Muscle layer of duodenum (tissue), 2 donors: Measurements from ENCODE around the gene B3GNT9.
A peak's percentile ranks its signal among the peaks of the same experiment; 100 is the strongest.

Experiments used
- H3K27ac ChIP-seq: one replicate; pipeline ENCODE4 v1.7.0; 2013; ENCODE audit warnings: mild to moderate bottlenecking, low read length
- H3K27me3 ChIP-seq: one replicate; pipeline ENCODE4 v1.7.0; 2013; ENCODE audit warnings: low read depth, mild to moderate bottlenecking, control low read depth, low read length
- H3K36me3 ChIP-seq, 2 donors: one replicate each; pipeline ENCODE4 v1.7.0; 2013; ENCODE audit warnings: low read length in 2 of 2, control low read depth in 1 of 2, mild to moderate bottlenecking in 1 of 2; ENCODE audit not compliant: insufficient read depth in 2 of 2, control insufficient read depth in 1 of 2
- H3K4me1 ChIP-seq, 2 donors: one replicate each; pipeline ENCODE4 v1.7.0; 2013; ENCODE audit warnings: low read length in 2 of 2, mild to moderate bottlenecking in 2 of 2, control low read depth in 1 of 2, moderate library complexity in 1 of 2; ENCODE audit not compliant: insufficient read depth in 2 of 2, control insufficient read depth in 1 of 2
- H3K4me3 ChIP-seq, 2 donors: one replicate each; pipeline ENCODE4 v1.7.0; 2013; ENCODE audit warnings: low read length in 2 of 2, low read depth in 1 of 2, mild to moderate bottlenecking in 1 of 2
- H3K9me3 ChIP-seq, 2 donors: one replicate each; pipeline ENCODE4 v1.7.0; 2013; ENCODE audit warnings: low read length in 2 of 2, control low read depth in 1 of 2, mild to moderate bottlenecking in 1 of 2; ENCODE audit not compliant: control insufficient read depth in 1 of 2
- donor health status: healthy.

The B3GNT9 gene

DNA sequence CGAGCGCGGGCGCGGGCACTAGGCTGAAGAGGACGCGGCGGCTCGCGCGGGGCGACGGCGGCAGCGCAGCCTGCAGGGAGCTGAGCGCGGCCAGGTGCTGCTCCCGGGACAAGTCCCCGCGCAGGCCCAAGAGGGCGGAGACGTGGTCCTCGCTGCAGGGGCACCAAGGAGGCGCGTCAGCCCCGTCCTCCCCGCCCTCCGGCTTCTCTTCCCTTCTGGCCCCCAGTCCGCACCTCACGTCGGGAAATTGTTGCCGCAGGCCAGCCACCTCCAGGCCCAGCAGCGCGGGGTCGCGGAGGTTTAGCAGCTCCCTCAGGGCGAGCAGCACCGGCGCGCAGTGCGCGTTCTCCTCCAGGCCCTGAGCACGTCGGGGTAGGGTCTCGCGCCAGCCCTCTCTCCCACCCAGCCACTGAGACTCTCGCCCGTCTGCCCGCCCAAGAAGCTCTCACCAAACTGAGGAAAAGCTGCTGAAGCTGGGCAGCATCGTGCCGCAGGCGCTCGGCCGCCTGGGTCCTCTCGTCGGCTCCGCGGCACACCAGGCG, 33.7 kb upstream of the B3GNT9 start:
- no peak overlapping the region for H3K27ac ChIP-seq
- H3K27me3 ChIP-seq: no peaks in the 10 kb centered on the region
- H3K4me3 ChIP-seq: peak overlapping the region; percentile 53 to 85
- peaks cover 9 to 32% of the 10 kb centered on the region in 2 donors for H3K4me1 ChIP-seq
- no peaks in the 10 kb centered on the region for H3K9me3 ChIP-seq
- no peaks in the 10 kb centered on the region for H3K36me3 ChIP-seq

DNA sequence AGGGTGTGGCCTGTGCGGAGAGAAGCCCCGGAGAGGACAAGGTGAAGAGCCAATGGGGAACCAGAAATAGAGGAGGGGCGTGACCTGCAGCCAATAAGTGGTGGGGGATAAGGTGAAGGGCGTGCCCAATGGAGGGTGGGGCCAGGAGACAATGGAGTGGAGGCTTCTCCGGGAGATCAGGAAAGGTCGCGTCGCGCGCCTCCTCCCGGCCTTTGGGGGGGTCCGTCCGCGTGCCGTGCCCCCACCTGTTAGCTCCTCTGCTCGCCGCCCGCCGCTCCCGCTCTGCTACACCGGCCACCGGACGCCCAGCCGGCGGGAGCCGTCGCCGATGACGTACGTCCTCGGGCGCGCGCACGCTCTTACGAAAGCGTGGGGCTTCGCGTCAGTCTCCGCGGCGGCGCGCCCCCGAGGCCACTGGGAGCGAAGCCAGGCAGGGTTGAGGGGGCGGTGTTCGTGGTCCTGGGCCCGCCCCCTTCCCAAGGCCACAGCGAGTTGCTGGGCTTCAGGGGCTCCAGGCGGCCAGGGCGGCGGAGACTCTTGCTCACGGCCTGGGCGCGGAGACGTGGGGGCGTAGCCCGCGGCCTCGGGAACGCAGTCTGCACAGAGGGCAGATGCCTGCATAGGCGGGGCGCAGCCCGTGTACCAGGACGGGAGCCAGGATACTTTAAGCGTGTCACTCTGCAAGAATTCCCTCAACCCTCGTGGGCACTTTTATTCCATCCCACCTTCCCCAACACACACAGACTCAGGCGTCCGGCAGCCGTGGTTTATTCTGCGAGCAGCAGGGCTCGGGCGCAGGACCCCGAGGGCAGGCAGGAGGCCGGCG, 33.0 kb upstream of the B3GNT9 start, which contains the start of gene MATCAP1:
MATCAP1 (minus strand) TSS at position 337 of the 826 bp plus-strand sequence. CDS start 3,353 bp downstream, outside the sequence.
- Histone ChIP-seq H3K27ac (peak within 1 kb of the TSS; percentile 79), H3K9me3 (no peaks in the 10 kb centered on the region), H3K27me3 (no peaks in the 10 kb centered on the region), H3K4me1 (peaks cover 9 to 32% of the 10 kb centered on the region in 2 donors), H3K4me3 (peak within 1 kb of the TSS; percentile 53 to 85), H3K36me3 (no peaks in the 10 kb centered on the region)

DNA sequence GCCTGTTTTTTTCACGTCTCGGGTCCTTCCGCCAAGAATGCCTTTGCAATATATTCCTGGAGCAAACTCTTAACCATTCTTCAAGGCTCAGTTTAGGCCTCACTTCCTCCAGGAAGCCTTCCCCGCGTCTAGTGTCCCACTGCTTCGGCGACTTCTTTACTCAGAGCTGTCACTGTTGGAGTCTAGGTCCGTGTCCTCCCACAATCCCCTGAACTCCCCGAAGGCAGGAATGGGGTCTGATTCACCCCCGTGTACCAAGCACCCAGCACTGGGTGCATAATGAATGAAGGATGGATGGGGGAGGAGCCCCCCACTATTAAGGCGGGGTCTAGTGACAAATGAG, 32.5 kb upstream of the B3GNT9 start:
- peak overlapping the region; percentile 79 for H3K27ac ChIP-seq
- no peaks in the 10 kb centered on the region for H3K9me3 ChIP-seq
- H3K4me3 ChIP-seq: peak overlapping the region; percentile 53 to 85

DNA sequence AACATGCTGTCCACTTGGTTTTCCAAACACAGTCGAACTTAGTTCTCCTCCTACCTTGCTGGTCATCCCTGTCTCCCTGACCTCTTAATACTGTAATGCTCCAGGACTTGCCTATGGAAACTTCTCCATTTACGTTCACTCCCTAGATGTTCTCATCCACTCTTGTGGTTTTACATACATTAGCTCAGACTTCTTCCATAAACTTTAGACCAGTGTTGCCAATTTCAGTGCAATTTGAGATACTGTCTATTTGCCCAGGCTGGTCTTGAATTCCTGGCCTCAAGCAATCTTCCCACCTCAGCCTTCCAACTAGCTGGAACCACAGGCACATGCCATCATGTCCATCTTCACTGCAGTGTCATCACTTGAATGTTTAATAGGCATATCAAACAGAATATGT, 31.5 kb upstream of the B3GNT9 start:
- H3K27ac ChIP-seq: no peak overlapping the region
- peaks cover 9 to 47% of the 10 kb centered on the region in 2 donors for H3K4me1 ChIP-seq
- H3K9me3 ChIP-seq: no peaks in the 10 kb centered on the region
- H3K36me3 ChIP-seq: no peaks in the 10 kb centered on the region
- no peaks in the 10 kb centered on the region for H3K27me3 ChIP-seq
- H3K4me3 ChIP-seq: no peak overlapping the region

More for the DNA sequence above, 32.5 kb upstream of the B3GNT9 start:
- peaks cover 9 to 38% of the 10 kb centered on the region in 2 donors for H3K4me1 ChIP-seq
- H3K27me3 ChIP-seq: no peaks in the 10 kb centered on the region
- no peaks in the 10 kb centered on the region for H3K36me3 ChIP-seq

DNA sequence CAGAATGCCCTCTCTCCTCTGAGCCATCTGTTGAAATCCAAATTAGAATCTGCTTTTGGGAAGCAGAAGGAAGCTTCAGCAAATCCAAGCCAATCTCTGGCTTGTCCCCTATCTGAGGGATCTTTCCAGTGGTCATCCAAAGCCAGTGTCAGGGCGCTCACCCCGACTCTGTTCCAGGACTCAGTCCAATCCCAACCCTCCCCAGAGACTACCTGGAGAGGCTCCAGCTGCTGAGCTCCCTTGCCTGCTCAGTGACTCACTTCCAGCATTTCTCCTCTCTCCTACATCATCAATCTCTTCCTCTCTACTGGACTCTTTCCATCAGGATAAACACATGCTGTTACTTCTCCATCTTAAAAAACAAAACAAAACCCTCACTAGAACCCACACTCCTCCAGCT, 30.5 kb upstream of the B3GNT9 start:
- Histone ChIP-seq H3K4me1 (peaks cover 9 to 47% of the 10 kb centered on the region in 2 donors), H3K27ac (no peak overlapping the region), H3K9me3 (no peaks in the 10 kb centered on the region), H3K36me3 (no peaks in the 10 kb centered on the region), H3K4me3 (no peak overlapping the region), H3K27me3 (no peaks in the 10 kb centered on the region)

DNA sequence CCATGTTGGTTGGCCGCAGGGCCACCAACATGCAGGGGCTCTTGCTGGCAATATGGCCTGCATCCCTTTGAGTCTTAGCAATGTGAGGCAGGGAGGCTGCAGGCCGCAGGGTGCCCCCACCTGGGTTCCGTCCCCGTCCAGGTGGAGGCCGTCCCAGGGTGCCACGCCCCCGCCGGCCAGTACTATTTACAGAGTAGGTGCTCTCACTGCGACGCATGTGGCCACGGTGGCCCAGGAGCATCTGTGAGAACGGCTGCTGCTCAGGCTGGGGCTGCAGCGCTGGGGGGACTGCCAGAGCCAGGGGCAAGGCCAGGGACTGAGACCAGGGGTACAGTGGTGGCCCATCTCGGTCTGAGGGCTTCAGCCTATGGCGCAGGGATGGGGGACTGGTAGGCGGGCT, 29.4 kb upstream of the B3GNT9 start:
- Histone ChIP-seq H3K27me3 (no peaks in the 10 kb centered on the region), H3K27ac (no peak overlapping the region), H3K9me3 (no peaks in the 10 kb centered on the region), H3K4me1 (peaks cover 9 to 39% of the 10 kb centered on the region in 2 donors), H3K4me3 (no peak overlapping the region), H3K36me3 (no peaks in the 10 kb centered on the region)

DNA sequence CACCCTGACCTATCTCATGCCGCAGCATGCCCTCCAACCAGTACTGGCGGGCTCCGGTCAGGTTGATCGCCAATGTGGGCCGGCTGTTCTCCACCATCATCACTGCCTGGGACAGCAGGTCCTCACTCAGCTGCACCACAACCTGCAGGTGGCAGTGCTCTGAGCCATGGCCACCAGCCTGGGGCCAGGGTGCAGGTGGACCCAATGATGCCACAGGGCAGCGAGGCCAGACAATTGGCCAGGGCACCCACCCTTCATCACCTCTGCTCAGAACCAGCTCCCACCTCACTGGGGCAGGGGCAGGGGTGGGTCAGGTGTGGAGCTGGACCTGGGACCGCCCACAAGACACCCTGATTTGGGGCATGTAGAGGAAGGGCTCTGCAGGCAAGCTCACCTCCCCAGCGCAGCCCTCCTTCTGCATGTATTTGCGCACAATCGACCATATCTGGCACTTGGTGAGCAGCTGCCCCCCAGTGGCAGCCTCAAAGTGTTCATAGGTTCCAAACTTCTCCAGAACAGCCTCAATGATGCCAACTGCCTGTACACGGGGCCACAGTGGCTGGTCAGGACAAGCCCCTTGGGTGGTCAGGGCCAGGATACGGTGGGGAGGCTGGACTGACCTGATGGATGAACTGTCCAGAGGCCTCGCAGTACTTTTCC, 28.8 kb upstream of the B3GNT9 start:
- Histone ChIP-seq H3K4me1 (peaks cover 9 to 37% of the 10 kb centered on the region in 2 donors), H3K36me3 (no peaks in the 10 kb centered on the region), H3K4me3 (no peak overlapping the region), H3K27me3 (no peaks in the 10 kb centered on the region), H3K27ac (no peak overlapping the region), H3K9me3 (no peaks in the 10 kb centered on the region)

DNA sequence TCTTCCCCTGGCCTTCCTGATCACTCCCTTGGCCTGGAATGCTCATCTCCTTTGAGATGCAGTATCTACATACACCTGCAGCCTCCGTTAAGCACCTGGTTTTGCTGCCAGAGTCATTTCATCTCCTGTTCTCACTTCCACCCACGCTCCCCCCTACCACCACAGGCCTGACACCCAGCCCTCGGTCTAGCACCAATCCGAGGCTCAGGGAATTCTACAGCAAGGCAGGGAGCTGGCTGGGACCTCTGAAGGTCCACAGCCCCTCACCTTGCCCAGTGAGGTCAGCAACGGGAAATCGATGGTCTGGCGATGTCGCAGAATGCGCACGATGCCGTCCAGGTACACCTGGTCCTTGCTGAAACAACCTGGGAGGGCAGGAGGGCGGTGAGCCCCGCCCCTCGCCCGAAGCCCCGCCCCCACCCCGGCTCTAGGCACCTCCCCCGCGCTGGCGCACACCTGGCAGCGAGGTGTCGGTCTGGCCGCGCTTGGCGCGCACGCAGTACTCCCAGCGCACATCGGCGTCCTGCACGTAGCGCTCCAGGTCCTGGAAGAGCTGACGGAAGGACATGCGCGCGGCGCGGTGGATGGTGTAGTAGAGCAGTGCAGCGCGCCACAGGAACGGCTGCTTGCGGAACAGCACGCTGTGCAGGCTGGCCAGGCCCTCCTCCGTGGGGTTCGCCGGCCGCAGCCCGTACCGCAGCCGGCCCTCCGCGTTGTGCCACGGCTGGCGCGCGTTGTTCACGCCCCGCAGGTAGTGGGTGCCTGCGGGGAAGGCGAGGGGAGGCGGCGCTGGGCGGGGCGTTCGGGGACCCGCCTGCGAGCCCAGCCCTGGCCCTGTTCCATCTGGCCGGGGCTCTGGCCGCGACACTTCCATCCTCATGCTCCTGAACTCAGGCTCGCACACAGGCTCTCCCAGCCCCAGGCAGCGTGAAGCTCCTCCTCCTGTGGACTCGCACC, 27.2 kb upstream of the B3GNT9 start:
- Histone ChIP-seq H3K4me3 (peak overlapping the region; percentile 21 to 66), H3K27ac (no peak overlapping the region), H3K27me3 (no peaks in the 10 kb centered on the region), H3K4me1 (peaks cover 16 to 43% of the 10 kb centered on the region in 2 donors), H3K9me3 (no peaks in the 10 kb centered on the region), H3K36me3 (no peaks in the 10 kb centered on the region)

DNA sequence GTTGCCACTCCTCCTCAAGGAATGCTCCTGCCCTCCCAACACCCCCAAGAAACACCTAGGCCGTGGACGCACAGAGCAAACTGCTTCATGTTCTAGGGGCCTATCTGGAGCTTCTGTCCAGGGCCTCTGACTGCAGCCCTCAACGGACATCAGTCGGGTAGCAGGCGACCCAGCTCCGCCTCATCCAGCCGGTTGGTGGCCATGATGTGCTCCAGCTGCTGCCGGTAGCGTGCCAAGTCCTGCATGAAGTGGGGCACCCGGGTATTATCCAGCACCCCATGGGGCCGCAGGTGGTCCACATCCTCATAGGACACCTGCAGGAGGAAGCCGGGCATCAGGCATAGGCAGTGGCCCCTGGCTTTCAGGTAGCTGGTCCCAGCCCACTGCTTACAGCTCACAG, 25.9 kb upstream of the B3GNT9 start:
- no peak overlapping the region for H3K4me3 ChIP-seq

DNA sequence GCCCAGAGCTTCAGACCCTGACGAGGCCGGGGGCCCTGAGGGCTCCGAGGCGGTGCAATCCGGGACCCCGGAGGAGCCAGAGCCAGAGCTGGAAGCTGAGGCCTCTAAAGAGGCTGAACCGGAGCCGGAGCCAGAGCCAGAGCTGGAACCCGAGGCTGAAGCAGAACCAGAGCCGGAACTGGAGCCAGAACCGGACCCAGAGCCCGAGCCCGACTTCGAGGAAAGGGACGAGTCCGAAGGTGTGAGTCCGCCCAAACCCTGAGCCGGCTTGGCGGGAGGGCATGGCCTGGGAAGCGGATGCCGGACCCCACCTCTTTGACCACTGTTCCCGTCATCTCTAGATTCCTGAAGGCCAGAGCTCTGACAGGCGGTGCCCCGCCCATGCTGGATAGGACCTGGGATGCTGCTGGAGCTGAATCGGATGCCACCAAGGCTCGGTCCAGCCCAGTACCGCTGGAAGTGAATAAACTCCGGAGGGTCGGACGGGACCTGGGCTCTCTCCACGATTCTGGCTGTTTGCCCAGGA, 24.0 kb upstream of the B3GNT9 start:
- Histone ChIP-seq H3K4me3 (peak overlapping the region; percentile 58 to 61), H3K4me1 (peaks cover 20 to 43% of the 10 kb centered on the region in 2 donors), H3K36me3 (no peaks in the 10 kb centered on the region), H3K9me3 (no peaks in the 10 kb centered on the region), H3K27ac (no peak overlapping the region), H3K27me3 (no peaks in the 10 kb centered on the region)

More for the DNA sequence above, 25.9 kb upstream of the B3GNT9 start:
- Histone ChIP-seq H3K4me1 (peaks cover 8 to 38% of the 10 kb centered on the region in 2 donors), H3K9me3 (no peaks in the 10 kb centered on the region), H3K36me3 (no peaks in the 10 kb centered on the region), H3K27me3 (no peaks in the 10 kb centered on the region), H3K27ac (no peak overlapping the region)
